K562 (cell line): ENCODE measurements around the gene RPH3AL. TPM values are rescaled to one million over a fixed set of nuclear protein-coding genes. Genes with fewer than 3 reads are reported as not detected.

Experiments
- ATAC-seq: fragments of 200-7000 bp; cut with Tn5 transposase; 3 replicates; pipeline ENCODE4 v1.9.1; 2020; ENCODE audit warnings: moderate library complexity
- BruUV-seq: library from RNA; stranded (reverse); fragments of 400-500 nt; replicated peaks from 2 replicates; lab custom pipeline; 2021; lab: Mats Ljungman, UMichigan
- CTCF ChIA-PET: fragments of 300-600 bp; formaldehyde crosslinking; extraction: SDS; loops from one replicate; lab custom pipeline; 2021; ENCODE audit warnings: low intra/inter-chr PET ratio; lab: Yijun Ruan, JAX
- POLR2A ChIA-PET: fragments of 300-600, 350-650 bp; sonication (Branson Sonifier 250); formaldehyde crosslinking; extraction: SDS; loops from one replicate; lab custom pipeline; 2021; ENCODE audit warnings: antibody characterized with exemption, inconsistent platforms; lab: Yijun Ruan, JAX
- DNase-seq, 4 experiments: peaks; one replicate each; pipeline versions ENCODE4 v3.0.0 to v3.0.0-alpha.2; 2011 to 2018; ENCODE audit warnings: low spot score in 3 of 4, mixed read lengths in 3 of 4; ENCODE audit errors: extremely low read depth in 1 of 4
- FAIRE-seq: peaks from 2 replicates; lab custom pipeline; 2011; peaks lifted over from hg19 to GRCh38; lab: Jason Lieb, UNC
- H2AFZ ChIP-seq: 2 replicates; pipeline ENCODE4 v1.6.0; 2011; ENCODE audit warnings: low read depth, low read length, control low read depth, inconsistent platforms
- H3K27ac ChIP-seq: fragments of 200-600 bp; 3 replicates; pipeline ENCODE4 v1.8.0; 2011; ENCODE audit warnings: low read depth, mild to moderate bottlenecking, control low read depth, inconsistent platforms, low read length, moderate library complexity, mixed read lengths; ENCODE audit errors: extremely low read depth
- H3K27me3 ChIP-seq, 2 experiments: fragments of 300-600 bp in 1 of 2; 2 replicates in 1 of 2; 3 replicates in 1 of 2; pipeline versions ENCODE4 v1.6.0 to v1.8.0; 2011; ENCODE audit warnings: inconsistent platforms in 2 of 2, low read length in 2 of 2, mild to moderate bottlenecking in 1 of 2, mixed read lengths in 1 of 2, moderate library complexity in 1 of 2; ENCODE audit not compliant: control insufficient read depth in 2 of 2, insufficient read depth in 2 of 2
- H3K36me3 ChIP-seq: fragments of 300-600 bp; 3 replicates; pipeline ENCODE4 v1.8.0; 2011; ENCODE audit warnings: mild to moderate bottlenecking, low read length, inconsistent platforms; ENCODE audit not compliant: control insufficient read depth, insufficient read depth
- H3K4me1 ChIP-seq, 2 experiments: fragments of 200-600 bp in 1 of 2; replicated peaks in 1 of 2; 2 replicates in 1 of 2; 3 replicates in 1 of 2; pipeline versions ENCODE4 v1.5.1 to v1.8.0; 2011; ENCODE audit warnings: inconsistent platforms in 2 of 2, low read length in 2 of 2, mild to moderate bottlenecking in 1 of 2, mixed read lengths in 1 of 2, moderate library complexity in 1 of 2; ENCODE audit not compliant: control insufficient read depth in 2 of 2, insufficient read depth in 2 of 2
- H3K4me2 ChIP-seq: 2 replicates; pipeline ENCODE4 v1.6.1; 2011; ENCODE audit warnings: low read length, control low read depth, inconsistent platforms, mixed read lengths; ENCODE audit not compliant: insufficient read depth
- H3K4me3 ChIP-seq: fragments of 200-600 bp; sonication (generic), shearing (Covaris generic); 2 replicates; pipeline ENCODE4 v1.5.1; 2016; ENCODE audit warnings: control low read depth, inconsistent platforms
- H3K79me2 ChIP-seq: fragments of 200-600 bp; 3 replicates; pipeline ENCODE4 v1.8.0; 2011; ENCODE audit warnings: low read length, inconsistent platforms; ENCODE audit not compliant: control insufficient read depth, insufficient read depth
- H3K9ac ChIP-seq, 2 experiments: 2 replicates each; pipeline versions ENCODE4 v1.6.0 to v1.6.1; 2011; ENCODE audit warnings: low read depth in 2 of 2, low read length in 2 of 2, control low read depth in 1 of 2, inconsistent platforms in 1 of 2, mild to moderate bottlenecking in 1 of 2, mixed read lengths in 1 of 2; ENCODE audit not compliant: insufficient read depth in 1 of 2
- H3K9me1 ChIP-seq: one replicate; pipeline ENCODE4 v1.6.0; 2011; ENCODE audit warnings: inconsistent platforms, mild to moderate bottlenecking, low read length, moderate library complexity; ENCODE audit not compliant: control insufficient read depth, insufficient read depth
- H3K9me3 ChIP-seq: replicated peaks from 2 replicates; pipeline ENCODE4 v1.5.1; 2011; ENCODE audit warnings: low read depth, low read length, inconsistent platforms; ENCODE audit not compliant: control insufficient read depth, insufficient read depth
- H4K20me1 ChIP-seq: replicated peaks from 2 replicates; pipeline ENCODE4 v1.6.1; 2011; ENCODE audit warnings: low read length, inconsistent platforms, mixed read lengths; ENCODE audit not compliant: control insufficient read depth, insufficient read depth
- BMI1 ChIP-seq: fragments of 150-350 bp; IDR thresholded peaks from 2 replicates; pipeline ENCODE4 v1.6.1; 2014; ENCODE audit warnings: low read length
- HNRNPH1 ChIP-seq: fragments of 200-400 bp; formaldehyde crosslinking; optimal IDR thresholded peaks from 2 replicates; pipeline ENCODE3; 2017; ENCODE audit warnings: low read depth, mild to moderate bottlenecking, low read length, moderate library complexity
- KLF16 ChIP-seq: IDR thresholded peaks from 2 replicates; pipeline ENCODE4 v1.6.1; 2016; ENCODE audit warnings: antibody characterized with exemption
- NCOR1 ChIP-seq: fragments of 450-650 bp; IDR thresholded peaks from 2 replicates; pipeline ENCODE4 v1.6.1; 2016; ENCODE audit warnings: mild to moderate bottlenecking, moderate library complexity
- PCBP2 ChIP-seq: fragments of 200-400 bp; formaldehyde crosslinking; IDR thresholded peaks from 2 replicates; pipeline ENCODE4 v1.6.1; 2018; ENCODE audit warnings: low read length, low read depth, mild to moderate bottlenecking, moderate library complexity; ENCODE audit not compliant: poor library complexity, severe bottlenecking
- PTBP1 ChIP-seq: fragments of 200-400 bp; formaldehyde crosslinking; IDR thresholded peaks from 2 replicates; pipeline ENCODE4 v1.6.1; 2017; ENCODE audit warnings: low read depth, low read length
- RFX7 ChIP-seq: fragments of 250-450 bp; sonication (Bioruptor Pico); IDR thresholded peaks from 2 replicates; pipeline ENCODE4 v1.5.1; 2021; ENCODE audit warnings: mild to moderate bottlenecking
- SLC30A9 ChIP-seq: fragments of 250-450 bp; sonication (Bioruptor Pico); IDR thresholded peaks from 2 replicates; pipeline ENCODE4 v1.8.0; 2022; ENCODE audit warnings: mild to moderate bottlenecking, moderate library complexity
- U2AF1 ChIP-seq: fragments of 200-400 bp; formaldehyde crosslinking; optimal IDR thresholded peaks from 2 replicates; pipeline ENCODE3; 2017; ENCODE audit warnings: mild to moderate bottlenecking, low read depth, low read length, moderate library complexity
- ZBTB8A ChIP-seq: fragments of 450-650 bp; IDR thresholded peaks from 2 replicates; pipeline ENCODE4 v1.6.1; 2018; ENCODE audit warnings: mild to moderate bottlenecking, moderate library complexity; ENCODE audit not compliant: partially characterized antibody
- WGBS: fragments of 100-300 bp; shearing (Covaris generic); methylation state at CpG from one replicate; pipeline ENCODE4 v1.1.6; 2016; ENCODE audit warnings: low coverage, mixed read lengths; ENCODE audit not compliant: insufficient coverage; ENCODE audit errors: missing lambda C conversion rate; 5-methylcytosine and 5-hydroxymethylcytosine counted together
- in situ Hi-C: fragments of 300-500 bp; cut with MboI; formaldehyde crosslinking; loops from 4 replicates; pipeline ENCODE4 v1.15.0; 2018; ENCODE audit warnings: inconsistent platforms, mixed read lengths
- intact Hi-C: fragments of 100-400 bp; cut with micrococcal nuclease; formaldehyde crosslinking; loops from 2 replicates; pipeline ENCODE4 v1.14.2; 2022
- polyA plus RNA-seq, 8 experiments: library from polyadenylated mRNA; depleted of rRNA in 4 of 8; stranded (reverse) in 5 of 8; unstranded in 3 of 8; fragments of >200 nt; fragmentation: Nextera tagmentation in 2 of 8; fragmentation: Illumina TruSeq in 1 of 8; extraction: Ambion mirVana in 2 of 8; extraction: Trizol in 1 of 8; gene quantifications; 2 replicates each; pipeline versions ENCODE4 v1.2.1 to v1.2.3, GENCODE V29; 2011 to 2014; ENCODE audit warnings: inconsistent platforms in 1 of 8, missing spikeins in 1 of 8
- total RNA-seq, 7 experiments: library from RNA; depleted of rRNA in 6 of 7; stranded (reverse); fragments of >200 nt in 6 of 7; fragmentation: Illumina TruSeq in 2 of 7; extraction: Trizol in 2 of 7; gene quantifications; 2 replicates each; pipeline versions ENCODE4 v1.2.1 to v1.2.3, GENCODE V29; 2011 to 2021; ENCODE audit warnings: low replicate concordance in 1 of 7
- TF ChIP-seq, protein P1 (sequence below): fragments of 250-450 bp; sonication (Bioruptor Pico); IDR thresholded peaks from 2 replicates; pipeline ENCODE4 v1.5.0; 2021
- TF ChIP-seq, protein P2 (sequence below): fragments of 450-650 bp; conservative IDR thresholded peaks from 2 replicates; pipeline ENCODE4 v1.6.1; 2016; ENCODE audit warnings: missing genetic modification characterization, low read depth, mild to moderate bottlenecking, control low read depth, missing compliant biosample characterization
- TF ChIP-seq, protein P3 (sequence below): fragments of 200-800 bp; sonication (Bioruptor generic); IDR thresholded peaks from 2 replicates; pipeline ENCODE4 v1.6.1; 2017; ENCODE audit warnings: missing genetic modification characterization, missing compliant biosample characterization
- TF ChIP-seq, protein P4 (sequence below): fragments of 250-450 bp; sonication (Bioruptor Pico); IDR thresholded peaks from 2 replicates; pipeline ENCODE4 v1.8.0; 2021; ENCODE audit warnings: moderate library complexity, mild to moderate bottlenecking, inconsistent platforms

Gene RPH3AL
- total and polyA plus RNA-seq, 9 of the 15 experiments (the other 6 are each of a cell fraction or from before 2014, with no cell fraction given) = 0.18 to 1.7 (median 0.39) TPM

DNA sequence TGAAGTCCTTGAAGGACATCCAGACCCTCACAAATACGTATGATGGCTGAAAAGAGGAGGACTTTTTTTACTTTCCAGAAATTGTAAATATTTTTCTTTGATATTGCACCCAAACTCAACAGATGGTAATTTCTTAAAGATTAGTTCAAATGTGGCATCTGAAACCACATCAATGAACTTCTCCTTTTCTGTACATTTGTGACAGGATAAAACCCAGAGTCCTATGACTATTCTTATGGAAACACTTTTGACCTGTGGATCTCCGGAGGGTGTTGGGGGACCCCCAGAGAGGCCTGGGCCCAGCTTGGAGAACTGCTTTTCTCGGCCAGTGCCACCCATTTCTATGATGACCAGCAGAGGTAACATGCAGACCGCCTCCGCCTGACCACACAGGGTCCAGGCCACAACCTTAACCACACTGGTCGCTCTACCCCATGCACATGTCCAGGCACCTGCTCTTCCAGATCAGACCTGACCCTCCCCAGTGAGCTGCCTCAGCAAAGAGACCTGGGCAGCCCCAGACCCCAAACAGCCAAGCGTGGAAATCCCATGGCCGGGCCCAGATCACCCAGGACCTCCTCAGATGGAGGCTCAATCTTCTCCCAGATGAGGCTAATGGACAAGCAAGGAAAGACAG, 22.7 kb downstream of the RPH3AL start:
- Histone ChIP-seq H3K79me2 (no peaks in the 10 kb centered on the region), H3K9me1 (no peaks in the 10 kb centered on the region), H3K9ac (no peak overlapping the region), H3K4me3 (no peak overlapping the region), H4K20me1 (no peaks in the 10 kb centered on the region; the same call in 1 of the 2 replicates), H3K27me3 (peaks cover 10 to 65% of the 10 kb centered on the region in 2 experiments; a peak in 3 of 5 replicates), H3K4me1 (no peaks in the 10 kb centered on the region; a peak in 1 of 5 replicates), H3K4me2 (no peak overlapping the region), H2AFZ (no peak overlapping the region), H3K9me3 (no peaks in the 10 kb centered on the region), H3K36me3 (no peaks in the 10 kb centered on the region), H3K27ac (no peak overlapping the region)
- 0% methylated on average over 4 of the region's 8 CpGs for WGBS
- CTCF ChIA-PET = no interaction called here
- BruUV-seq = no TSS peak
- intact Hi-C loops = no loop called here
- POLR2A ChIA-PET = no interaction called here
- FAIRE-seq = no peak
- ATAC-seq = no peak
- in situ Hi-C loops = no loop called here
- no peak for DNase-seq
- TF ChIP-seq HNRNPH1 (no peak), PTBP1 (no peak), U2AF1 (no peak), NCOR1 (no peak), PCBP2 (no peak), ZBTB8A (no peak), BMI1 (no peak), RFX7 (CRISPR knock-in tag) (no peak), KLF16 (no peak), SLC30A9 (CRISPR knock-in tag) (no peak)
- TF ChIP-seq, protein P1, sequence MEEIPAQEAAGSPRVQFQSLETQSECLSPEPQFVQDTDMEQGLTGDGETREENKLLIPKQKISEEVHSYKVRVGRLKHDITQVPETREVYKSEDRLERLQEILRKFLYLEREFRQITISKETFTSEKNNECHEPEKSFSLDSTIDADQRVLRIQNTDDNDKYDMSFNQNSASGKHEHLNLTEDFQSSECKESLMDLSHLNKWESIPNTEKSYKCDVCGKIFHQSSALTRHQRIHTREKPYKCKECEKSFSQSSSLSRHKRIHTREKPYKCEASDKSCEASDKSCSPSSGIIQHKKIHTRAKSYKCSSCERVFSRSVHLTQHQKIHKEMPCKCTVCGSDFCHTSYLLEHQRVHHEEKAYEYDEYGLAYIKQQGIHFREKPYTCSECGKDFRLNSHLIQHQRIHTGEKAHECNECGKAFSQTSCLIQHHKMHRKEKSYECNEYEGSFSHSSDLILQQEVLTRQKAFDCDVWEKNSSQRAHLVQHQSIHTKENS = no peak
- TF ChIP-seq, protein P2, sequence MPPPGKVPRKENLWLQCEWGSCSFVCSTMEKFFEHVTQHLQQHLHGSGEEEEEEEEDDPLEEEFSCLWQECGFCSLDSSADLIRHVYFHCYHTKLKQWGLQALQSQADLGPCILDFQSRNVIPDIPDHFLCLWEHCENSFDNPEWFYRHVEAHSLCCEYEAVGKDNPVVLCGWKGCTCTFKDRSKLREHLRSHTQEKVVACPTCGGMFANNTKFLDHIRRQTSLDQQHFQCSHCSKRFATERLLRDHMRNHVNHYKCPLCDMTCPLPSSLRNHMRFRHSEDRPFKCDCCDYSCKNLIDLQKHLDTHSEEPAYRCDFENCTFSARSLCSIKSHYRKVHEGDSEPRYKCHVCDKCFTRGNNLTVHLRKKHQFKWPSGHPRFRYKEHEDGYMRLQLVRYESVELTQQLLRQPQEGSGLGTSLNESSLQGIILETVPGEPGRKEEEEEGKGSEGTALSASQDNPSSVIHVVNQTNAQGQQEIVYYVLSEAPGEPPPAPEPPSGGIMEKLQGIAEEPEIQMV (tag) = no peak
- TF ChIP-seq, protein P3, sequence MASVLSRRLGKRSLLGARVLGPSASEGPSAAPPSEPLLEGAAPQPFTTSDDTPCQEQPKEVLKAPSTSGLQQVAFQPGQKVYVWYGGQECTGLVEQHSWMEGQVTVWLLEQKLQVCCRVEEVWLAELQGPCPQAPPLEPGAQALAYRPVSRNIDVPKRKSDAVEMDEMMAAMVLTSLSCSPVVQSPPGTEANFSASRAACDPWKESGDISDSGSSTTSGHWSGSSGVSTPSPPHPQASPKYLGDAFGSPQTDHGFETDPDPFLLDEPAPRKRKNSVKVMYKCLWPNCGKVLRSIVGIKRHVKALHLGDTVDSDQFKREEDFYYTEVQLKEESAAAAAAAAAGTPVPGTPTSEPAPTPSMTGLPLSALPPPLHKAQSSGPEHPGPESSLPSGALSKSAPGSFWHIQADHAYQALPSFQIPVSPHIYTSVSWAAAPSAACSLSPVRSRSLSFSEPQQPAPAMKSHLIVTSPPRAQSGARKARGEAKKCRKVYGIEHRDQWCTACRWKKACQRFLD (CRISPR knock-in tag) = no peak
- TF ChIP-seq, protein P4, sequence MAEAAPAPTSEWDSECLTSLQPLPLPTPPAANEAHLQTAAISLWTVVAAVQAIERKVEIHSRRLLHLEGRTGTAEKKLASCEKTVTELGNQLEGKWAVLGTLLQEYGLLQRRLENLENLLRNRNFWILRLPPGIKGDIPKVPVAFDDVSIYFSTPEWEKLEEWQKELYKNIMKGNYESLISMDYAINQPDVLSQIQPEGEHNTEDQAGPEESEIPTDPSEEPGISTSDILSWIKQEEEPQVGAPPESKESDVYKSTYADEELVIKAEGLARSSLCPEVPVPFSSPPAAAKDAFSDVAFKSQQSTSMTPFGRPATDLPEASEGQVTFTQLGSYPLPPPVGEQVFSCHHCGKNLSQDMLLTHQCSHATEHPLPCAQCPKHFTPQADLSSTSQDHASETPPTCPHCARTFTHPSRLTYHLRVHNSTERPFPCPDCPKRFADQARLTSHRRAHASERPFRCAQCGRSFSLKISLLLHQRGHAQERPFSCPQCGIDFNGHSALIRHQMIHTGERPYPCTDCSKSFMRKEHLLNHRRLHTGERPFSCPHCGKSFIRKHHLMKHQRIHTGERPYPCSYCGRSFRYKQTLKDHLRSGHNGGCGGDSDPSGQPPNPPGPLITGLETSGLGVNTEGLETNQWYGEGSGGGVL (CRISPR knock-in tag) = no peak
